K562 (cell line): ENCODE measurements around the gene TMPRSS9. TPM values are rescaled to one million over a fixed set of nuclear protein-coding genes. Genes with fewer than 3 reads are reported as not detected.

Source experiments
- CBFB ChIP-seq: sonication (generic); formaldehyde crosslinking; IDR thresholded peaks from 2 replicates; pipeline ENCODE4 v1.4.0; 2020; ENCODE audit warnings: mild to moderate bottlenecking, missing genetic modification reagents
- HDAC6 ChIP-seq: IDR thresholded peaks from 2 replicates; pipeline ENCODE4 v1.6.1; 2012; ENCODE audit warnings: low read depth, mild to moderate bottlenecking, control low read depth, inconsistent platforms, low read length, moderate library complexity
- HINFP ChIP-seq: fragments of 450-650 bp; conservative IDR thresholded peaks from 2 replicates; pipeline ENCODE4 v1.6.1; 2016; ENCODE audit warnings: missing genetic modification characterization, low read depth, mild to moderate bottlenecking, control low read depth, missing compliant biosample characterization
- MLX ChIP-seq, 2 experiments: fragments of 450-650 bp in 1 of 2; sonication (generic) in 1 of 2; formaldehyde crosslinking; conservative IDR thresholded peaks; 2 replicates each; pipeline versions ENCODE4 v1.4.0 to v1.8.1; 2020 to 2022; ENCODE audit warnings: mild to moderate bottlenecking in 1 of 2, missing genetic modification reagents in 1 of 2
- MTA3 ChIP-seq: fragments of 450-650 bp; formaldehyde crosslinking; IDR thresholded peaks from 2 replicates; pipeline ENCODE4 v1.6.1; 2017; ENCODE audit warnings: mild to moderate bottlenecking, borderline replicate concordance
- MYBL2 ChIP-seq, 2 experiments: fragments of 450-650 bp in 1 of 2; sonication (generic) in 1 of 2; formaldehyde crosslinking in 1 of 2; IDR thresholded peaks; 2 replicates each; pipeline versions ENCODE4 v1.6.1 to v1.8.1; 2017 to 2022; ENCODE audit warnings: borderline replicate concordance in 1 of 2, inconsistent platforms in 1 of 2, low read depth in 1 of 2, mild to moderate bottlenecking in 1 of 2, missing genetic modification reagents in 1 of 2, moderate library complexity in 1 of 2
- NCOA6 ChIP-seq: fragments of 450-650 bp; IDR thresholded peaks from 2 replicates; pipeline ENCODE4 v1.6.1; 2017; ENCODE audit warnings: mild to moderate bottlenecking
- NR2F6 ChIP-seq: fragments of 450-650 bp; formaldehyde crosslinking; IDR thresholded peaks from 2 replicates; pipeline ENCODE4 v1.4.0; 2020; ENCODE audit warnings: mild to moderate bottlenecking
- OTX1 ChIP-seq: fragments of 450-650 bp; formaldehyde crosslinking; IDR thresholded peaks from 2 replicates; pipeline ENCODE4 v1.4.0; 2022; ENCODE audit warnings: mild to moderate bottlenecking
- PTBP1 ChIP-seq: fragments of 200-400 bp; formaldehyde crosslinking; IDR thresholded peaks from 2 replicates; pipeline ENCODE4 v1.6.1; 2017; ENCODE audit warnings: low read depth, low read length
- SNIP1 ChIP-seq: fragments of 450-650 bp; IDR thresholded peaks from 2 replicates; pipeline ENCODE4 v1.7.1; 2017; ENCODE audit warnings: low read depth, mild to moderate bottlenecking
- SREBF1 ChIP-seq: fragments of 150-350 bp; IDR thresholded peaks from 2 replicates; pipeline ENCODE4 v1.6.1; 2014; ENCODE audit warnings: antibody characterized with exemption, low read depth, low read length, borderline replicate concordance
- SRSF7 ChIP-seq: fragments of 200-400 bp; formaldehyde crosslinking; optimal IDR thresholded peaks from 2 replicates; pipeline ENCODE3; 2017; ENCODE audit warnings: mild to moderate bottlenecking, low read depth, low read length
- ZFP30 ChIP-seq: fragments of 250-450 bp; sonication (Bioruptor Pico); IDR thresholded peaks from 2 replicates; pipeline ENCODE4 v1.8.0; 2022; ENCODE audit warnings: moderate library complexity, mild to moderate bottlenecking, inconsistent platforms, borderline replicate concordance
- ZFPM2 ChIP-seq: fragments of 250-450 bp; sonication (Bioruptor Pico); IDR thresholded peaks from 2 replicates; pipeline ENCODE4 v1.5.1; 2022; ENCODE audit warnings: mild to moderate bottlenecking
- ZNF165 ChIP-seq: fragments of 250-450 bp; sonication (Bioruptor Pico); IDR thresholded peaks from 2 replicates; pipeline ENCODE4 v1.4.0; 2020; ENCODE audit warnings: borderline replicate concordance
- ZNF197 ChIP-seq: fragments of 200-800 bp; sonication (Bioruptor generic); IDR thresholded peaks from 2 replicates; pipeline ENCODE4 v1.6.1; 2016; ENCODE audit warnings: low read depth, missing genetic modification characterization, missing compliant biosample characterization
- ZNF3 ChIP-seq: fragments of 250-450 bp; sonication (Bioruptor Pico); IDR thresholded peaks from 2 replicates; pipeline ENCODE4 v1.5.0; 2021; ENCODE audit warnings: mild to moderate bottlenecking, moderate library complexity
- polyA plus RNA-seq, 8 experiments: library from polyadenylated mRNA; depleted of rRNA in 4 of 8; stranded (reverse) in 5 of 8; unstranded in 3 of 8; fragments of >200 nt; fragmentation: Nextera tagmentation in 2 of 8; fragmentation: Illumina TruSeq in 1 of 8; extraction: Ambion mirVana in 2 of 8; extraction: Trizol in 1 of 8; gene quantifications; 2 replicates each; pipeline versions ENCODE4 v1.2.1 to v1.2.3, GENCODE V29; 2011 to 2014; ENCODE audit warnings: inconsistent platforms in 1 of 8, missing spikeins in 1 of 8
- total RNA-seq, 7 experiments: library from RNA; depleted of rRNA in 6 of 7; stranded (reverse); fragments of >200 nt in 6 of 7; fragmentation: Illumina TruSeq in 2 of 7; extraction: Trizol in 2 of 7; gene quantifications; 2 replicates each; pipeline versions ENCODE4 v1.2.1 to v1.2.3, GENCODE V29; 2011 to 2021; ENCODE audit warnings: low replicate concordance in 1 of 7
- TF ChIP-seq, protein P1 (sequence below): fragments of 250-450 bp; sonication (Bioruptor Pico); IDR thresholded peaks from 2 replicates; pipeline ENCODE4 v1.8.0; 2021; ENCODE audit warnings: moderate library complexity, mild to moderate bottlenecking, inconsistent platforms
- TF ChIP-seq, protein P2 (sequence below): IDR thresholded peaks from 2 replicates; pipeline ENCODE4 v1.6.1; 2012; ENCODE audit warnings: low read depth, low read length, improper control_type of control experiment, borderline replicate concordance
- TF ChIP-seq, protein P3 (sequence below): sonication (generic); formaldehyde crosslinking; IDR thresholded peaks from 2 replicates; pipeline ENCODE4 v1.8.0; 2022; ENCODE audit warnings: mild to moderate bottlenecking, missing genetic modification reagents

TMPRSS9 gene
- total and polyA plus RNA-seq, 9 of the 15 experiments (the other 6 are each of a cell fraction or from before 2014, with no cell fraction given) = 0.01 to 0.03 TPM; not detected in 7

GRCh38 chr19:2385053-2385721 lies 25.1 kb downstream of the TMPRSS9 start (continued):
- TF ChIP-seq CBFB (CRISPR knock-in tag) (no peak), OTX1 (no peak), SNIP1 (no peak), NR2F6 (no peak), MTA3 (peak; percentile 83; the same call in 1 of the 2 replicates), PTBP1 (no peak), HINFP (tag) (no peak), NCOA6 (no peak), ZNF165 (no peak), SRSF7 (no peak), ZFPM2 (CRISPR knock-in tag) (no peak), MYBL2 (IDR thresholded peaks at IDR 0.05; ENCODE audit: low read depth) (peak; percentile 65), MYBL2 (CRISPR knock-in tag; IDR thresholded peaks at IDR 0.05; ENCODE audit: borderline replicate concordance) (no peak), HDAC6 (no peak), SREBF1 (no peak), ZNF3 (no peak), ZFP30 (CRISPR knock-in tag) (no peak), MLX (CRISPR knock-in tag; conservative IDR thresholded peaks at IDR 0.05) (no peak), ZNF197 (CRISPR knock-in tag) (no peak)
- TF ChIP-seq, protein P1, sequence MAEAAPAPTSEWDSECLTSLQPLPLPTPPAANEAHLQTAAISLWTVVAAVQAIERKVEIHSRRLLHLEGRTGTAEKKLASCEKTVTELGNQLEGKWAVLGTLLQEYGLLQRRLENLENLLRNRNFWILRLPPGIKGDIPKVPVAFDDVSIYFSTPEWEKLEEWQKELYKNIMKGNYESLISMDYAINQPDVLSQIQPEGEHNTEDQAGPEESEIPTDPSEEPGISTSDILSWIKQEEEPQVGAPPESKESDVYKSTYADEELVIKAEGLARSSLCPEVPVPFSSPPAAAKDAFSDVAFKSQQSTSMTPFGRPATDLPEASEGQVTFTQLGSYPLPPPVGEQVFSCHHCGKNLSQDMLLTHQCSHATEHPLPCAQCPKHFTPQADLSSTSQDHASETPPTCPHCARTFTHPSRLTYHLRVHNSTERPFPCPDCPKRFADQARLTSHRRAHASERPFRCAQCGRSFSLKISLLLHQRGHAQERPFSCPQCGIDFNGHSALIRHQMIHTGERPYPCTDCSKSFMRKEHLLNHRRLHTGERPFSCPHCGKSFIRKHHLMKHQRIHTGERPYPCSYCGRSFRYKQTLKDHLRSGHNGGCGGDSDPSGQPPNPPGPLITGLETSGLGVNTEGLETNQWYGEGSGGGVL (CRISPR knock-in tag) = no peak
- TF ChIP-seq, protein P2, sequence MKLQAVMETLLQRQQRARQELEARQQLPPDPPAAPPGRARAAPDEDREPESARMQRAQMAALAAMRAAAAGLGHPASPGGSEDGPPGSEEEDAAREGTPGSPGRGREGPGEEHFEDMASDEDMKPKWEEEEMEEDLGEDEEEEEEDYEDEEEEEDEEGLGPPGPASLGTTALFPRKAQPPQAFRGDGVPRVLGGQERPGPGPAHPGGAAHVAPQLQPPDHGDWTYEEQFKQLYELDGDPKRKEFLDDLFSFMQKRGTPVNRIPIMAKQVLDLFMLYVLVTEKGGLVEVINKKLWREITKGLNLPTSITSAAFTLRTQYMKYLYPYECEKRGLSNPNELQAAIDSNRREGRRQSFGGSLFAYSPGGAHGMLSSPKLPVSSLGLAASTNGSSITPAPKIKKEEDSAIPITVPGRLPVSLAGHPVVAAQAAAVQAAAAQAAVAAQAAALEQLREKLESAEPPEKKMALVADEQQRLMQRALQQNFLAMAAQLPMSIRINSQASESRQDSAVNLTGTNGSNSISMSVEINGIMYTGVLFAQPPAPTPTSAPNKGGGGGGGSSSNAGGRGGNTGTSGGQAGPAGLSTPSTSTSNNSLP = no peak
- TF ChIP-seq, protein P3, sequence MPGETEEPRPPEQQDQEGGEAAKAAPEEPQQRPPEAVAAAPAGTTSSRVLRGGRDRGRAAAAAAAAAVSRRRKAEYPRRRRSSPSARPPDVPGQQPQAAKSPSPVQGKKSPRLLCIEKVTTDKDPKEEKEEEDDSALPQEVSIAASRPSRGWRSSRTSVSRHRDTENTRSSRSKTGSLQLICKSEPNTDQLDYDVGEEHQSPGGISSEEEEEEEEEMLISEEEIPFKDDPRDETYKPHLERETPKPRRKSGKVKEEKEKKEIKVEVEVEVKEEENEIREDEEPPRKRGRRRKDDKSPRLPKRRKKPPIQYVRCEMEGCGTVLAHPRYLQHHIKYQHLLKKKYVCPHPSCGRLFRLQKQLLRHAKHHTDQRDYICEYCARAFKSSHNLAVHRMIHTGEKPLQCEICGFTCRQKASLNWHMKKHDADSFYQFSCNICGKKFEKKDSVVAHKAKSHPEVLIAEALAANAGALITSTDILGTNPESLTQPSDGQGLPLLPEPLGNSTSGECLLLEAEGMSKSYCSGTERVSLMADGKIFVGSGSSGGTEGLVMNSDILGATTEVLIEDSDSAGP = no peak
